Upper lobe of left lung (tissue), 6 donors: ENCODE results near the gene C12orf75. TPM values are rescaled to one million over a fixed set of nuclear protein-coding genes. Genes with fewer than 3 reads are reported as not detected.
"Not testable (repeated sequence)": the region's sequence is repeated elsewhere in the genome, so short reads cannot be mapped to it uniquely, and the experiment has no call there.

ENCODE experiments used
- ATAC-seq, 2 donors: fragments of 200-7000 bp; cut with Tn5 transposase; one replicate each; pipeline ENCODE4 v1.9.1; 2022; ENCODE audit warnings: mild to moderate bottlenecking in 2 of 2, moderate library complexity in 2 of 2; ENCODE audit not compliant: low FRiP score in 2 of 2
- DNase-seq, 2 donors: peaks; one replicate each; pipeline ENCODE4 v3.0.0-alpha.2; 2019 to 2020
- H3K27ac ChIP-seq, 4 donors: fragments of 200-600 bp; sonication (generic); one replicate each; pipeline ENCODE4 v1.5.1; 2016 to 2019
- H3K27me3 ChIP-seq, 4 donors: fragments of 200-600 bp; sonication (generic); one replicate each; pipeline ENCODE4 v1.5.1; 2017 to 2019
- H3K36me3 ChIP-seq, 4 donors: fragments of 200-600 bp; sonication (generic); one replicate each; pipeline ENCODE4 v1.5.1; 2016 to 2019
- H3K4me1 ChIP-seq, 4 donors: fragments of 200-600 bp; sonication (generic); one replicate each; pipeline ENCODE4 v1.5.1; 2018 to 2019
- H3K4me3 ChIP-seq, 4 donors: fragments of 200-600 bp; sonication (generic); one replicate each; pipeline ENCODE4 v1.5.1; 2017 to 2019; ENCODE audit warnings: mild to moderate bottlenecking in 2 of 4, moderate library complexity in 1 of 4
- H3K9me3 ChIP-seq, 4 donors: fragments of 200-600 bp; sonication (generic); one replicate each; pipeline ENCODE4 v1.5.1; 2018 to 2019
- EP300 ChIP-seq, 4 donors: sonication (generic); formaldehyde crosslinking; IDR thresholded peaks; one replicate each; pipeline ENCODE4 v1.5.1; 2017; ENCODE audit warnings: antibody characterized with exemption in 4 of 4, control low read depth in 2 of 4
- POLR2A ChIP-seq, 4 donors: fragments of 450-650 bp; IDR thresholded peaks; one replicate each; pipeline ENCODE4 v1.5.1; 2016 to 2017; ENCODE audit warnings: antibody characterized with exemption in 4 of 4, mild to moderate bottlenecking in 2 of 4
- POLR2AphosphoS5 ChIP-seq, 2 donors: sonication (generic); formaldehyde crosslinking; IDR thresholded peaks; one replicate each; pipeline ENCODE4 v1.5.1; 2017; ENCODE audit warnings: antibody characterized with exemption in 2 of 2
- WGBS, 2 donors: methylation state at CpG; one replicate each; pipeline ENCODE4 v1.1.5; 2017 to 2018; 5-methylcytosine and 5-hydroxymethylcytosine counted together
- total RNA-seq, 6 donors: library from RNA; depleted of rRNA in 4 of 6; stranded (reverse); fragments of >200 nt in 4 of 6; gene quantifications; one replicate each; pipeline versions ENCODE4 v1.1.0 to v1.2.1, GENCODE V29; 2016 to 2021
- TF ChIP-seq, protein P1 (sequence below), 6 experiments: fragments of 450-650 bp in 4 of 6; fragments of 200-600 bp in 2 of 6; sonication (generic) in 2 of 6; IDR thresholded peaks; one replicate each; pipeline ENCODE4 v1.5.1; 2016 to 2019; ENCODE audit warnings: antibody characterized with exemption in 6 of 6
- donor health status: DM: no; HTN: no; CAD: no; lungs with moderate emphysema.
- donor health status: DM: no; HTN: yes; CAD: no; lungs with severe emphysema.

Gene C12orf75
- total RNA-seq, 6 donors from 2014 or later: 1.0 to 15.0 (median 6.2) TPM

DNA sequence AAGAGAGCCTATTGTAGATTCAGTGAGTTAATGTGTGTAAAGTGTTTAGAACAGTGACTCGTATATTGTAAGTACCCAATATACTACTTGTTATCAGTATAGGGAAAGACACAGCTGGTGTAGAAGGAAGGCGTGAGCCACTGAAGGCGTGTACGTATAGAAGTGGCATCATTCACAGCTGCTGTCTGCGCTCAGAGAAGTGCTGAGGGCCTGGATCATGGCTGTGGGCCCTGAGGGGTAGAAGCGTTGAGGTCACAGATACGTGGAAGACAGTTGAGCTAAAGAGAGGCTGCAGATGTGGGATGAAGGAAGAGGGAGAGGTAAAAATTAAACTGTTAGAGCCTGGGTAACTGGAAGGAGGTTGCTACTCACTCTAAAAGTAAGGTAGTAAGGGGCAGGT, 5.9 kb downstream of the C12orf75 start:
- no peak overlapping the region for H3K4me3 ChIP-seq
- WGBS, 2 donors: 95% methylated on average over 7 of the region's 7 CpGs
- no peak for ATAC-seq
- H3K36me3 ChIP-seq: no peaks in the 10 kb centered on the region
- no peaks in the 10 kb centered on the region for H3K27me3 ChIP-seq
- no peak overlapping the region for H3K27ac ChIP-seq
- TF ChIP-seq POLR2A (IDR thresholded peaks at IDR 0.05) (no peak), EP300 (IDR thresholded peaks at IDR 0.05) (no peak), POLR2AphosphoS5 (IDR thresholded peaks at IDR 0.05) (no peak)
- TF ChIP-seq, protein P1, sequence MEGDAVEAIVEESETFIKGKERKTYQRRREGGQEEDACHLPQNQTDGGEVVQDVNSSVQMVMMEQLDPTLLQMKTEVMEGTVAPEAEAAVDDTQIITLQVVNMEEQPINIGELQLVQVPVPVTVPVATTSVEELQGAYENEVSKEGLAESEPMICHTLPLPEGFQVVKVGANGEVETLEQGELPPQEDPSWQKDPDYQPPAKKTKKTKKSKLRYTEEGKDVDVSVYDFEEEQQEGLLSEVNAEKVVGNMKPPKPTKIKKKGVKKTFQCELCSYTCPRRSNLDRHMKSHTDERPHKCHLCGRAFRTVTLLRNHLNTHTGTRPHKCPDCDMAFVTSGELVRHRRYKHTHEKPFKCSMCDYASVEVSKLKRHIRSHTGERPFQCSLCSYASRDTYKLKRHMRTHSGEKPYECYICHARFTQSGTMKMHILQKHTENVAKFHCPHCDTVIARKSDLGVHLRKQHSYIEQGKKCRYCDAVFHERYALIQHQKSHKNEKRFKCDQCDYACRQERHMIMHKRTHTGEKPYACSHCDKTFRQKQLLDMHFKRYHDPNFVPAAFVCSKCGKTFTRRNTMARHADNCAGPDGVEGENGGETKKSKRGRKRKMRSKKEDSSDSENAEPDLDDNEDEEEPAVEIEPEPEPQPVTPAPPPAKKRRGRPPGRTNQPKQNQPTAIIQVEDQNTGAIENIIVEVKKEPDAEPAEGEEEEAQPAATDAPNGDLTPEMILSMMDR (IDR thresholded peaks at IDR 0.05): no peak
- peaks cover 0 to 11% (median 4%) of the 10 kb centered on the region in 4 donors for H3K9me3 ChIP-seq
- peaks cover 0 to 3% (median under 1%) of the 10 kb centered on the region in 4 donors for H3K4me1 ChIP-seq
- no peak for DNase-seq

DNA sequence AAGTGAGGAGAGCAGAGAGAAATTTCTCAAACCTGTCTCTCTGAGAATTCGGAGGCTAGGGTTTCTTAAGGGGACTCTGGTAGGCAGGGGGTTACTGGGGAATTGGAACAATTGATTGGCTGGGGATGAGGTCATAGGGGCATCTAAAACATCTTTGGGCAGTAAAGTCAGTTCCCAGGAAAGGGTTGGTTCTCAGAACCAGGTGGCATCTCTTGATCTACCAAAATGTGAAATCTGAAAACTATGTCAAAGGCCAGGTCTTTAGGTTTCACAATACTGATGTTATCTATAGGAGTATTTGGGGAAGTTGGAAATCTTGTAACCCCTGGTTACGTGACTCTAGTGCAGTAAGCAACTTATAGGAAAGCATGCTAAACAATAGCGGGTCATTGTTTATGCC, 6.9 kb downstream of the C12orf75 start:
- Histone ChIP-seq H3K27me3 (no peaks in the 10 kb centered on the region), H3K4me1 (no peaks in the 10 kb centered on the region), H3K27ac (no peak overlapping the region), H3K4me3 (no peak overlapping the region), H3K9me3 (peaks cover 0 to 11% (median 4%) of the 10 kb centered on the region in 4 donors), H3K36me3 (no peaks in the 10 kb centered on the region)
- WGBS, 2 donors: 88 to 91% methylated on average over 3 of the region's 3 CpGs
- ATAC-seq (no peak), DNase-seq (no peak)
- TF ChIP-seq, protein P1 (IDR thresholded peaks at IDR 0.05): no peak
- TF ChIP-seq POLR2A (IDR thresholded peaks at IDR 0.05): no peak
- TF ChIP-seq EP300 (IDR thresholded peaks at IDR 0.05): no peak
- no peak for TF ChIP-seq POLR2AphosphoS5 (IDR thresholded peaks at IDR 0.05)

DNA sequence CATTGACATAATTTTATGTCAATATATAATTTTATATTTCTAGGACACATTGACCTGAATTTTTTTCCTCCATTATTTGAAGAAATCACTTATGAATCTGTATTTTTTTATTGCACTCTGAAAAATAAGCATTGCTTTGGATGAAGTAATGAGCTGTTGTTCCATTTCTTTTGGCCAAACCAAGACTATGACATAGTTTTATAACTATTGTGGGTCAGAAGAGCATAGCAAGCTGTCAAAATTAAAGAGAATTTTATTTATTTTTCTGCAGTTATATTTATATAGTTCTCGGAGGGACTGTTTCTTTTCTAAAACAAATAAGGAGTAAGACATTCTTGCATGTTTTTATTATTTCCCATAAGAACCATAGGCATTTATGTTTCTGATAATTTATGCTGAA, 8.5 kb downstream of the C12orf75 start:
- WGBS, 2 donors: 52 to 61% methylated on average over 1 of the region's 1 CpG
- Histone ChIP-seq H3K27ac (no peak overlapping the region), H3K36me3 (no peaks in the 10 kb centered on the region), H3K9me3 (peaks cover 0 to 11% (median 4%) of the 10 kb centered on the region in 4 donors), H3K27me3 (no peaks in the 10 kb centered on the region), H3K4me1 (no peaks in the 10 kb centered on the region), H3K4me3 (no peak overlapping the region)
- no peak for ATAC-seq
- no peak for TF ChIP-seq POLR2A (IDR thresholded peaks at IDR 0.05)
- no peak for TF ChIP-seq EP300 (IDR thresholded peaks at IDR 0.05)
- no peak for DNase-seq

DNA sequence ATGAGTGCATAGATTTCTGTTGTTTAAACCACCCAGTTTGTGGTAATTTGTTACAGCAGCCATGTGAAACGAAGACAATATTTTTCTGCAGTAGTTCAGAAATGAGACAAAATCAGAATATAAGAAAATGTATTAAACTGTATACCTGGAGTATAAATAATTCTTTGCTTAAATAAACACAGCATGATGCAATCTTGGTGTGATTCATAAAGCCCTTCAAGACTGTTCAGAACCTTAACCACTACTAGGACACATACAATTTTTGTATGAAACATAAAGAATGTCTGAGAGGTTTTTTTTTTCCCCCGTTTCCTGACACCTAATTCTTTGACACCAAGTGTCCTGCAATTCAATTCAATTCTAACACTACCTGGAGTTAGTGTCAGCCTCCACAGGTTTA, 10.5 kb downstream of the C12orf75 start:
- H3K9me3 ChIP-seq: peaks cover 0 to 11% (median 4%) of the 10 kb centered on the region in 4 donors
- DNase-seq (no peak), ATAC-seq (no peak)
- H3K4me1 ChIP-seq: no peaks in the 10 kb centered on the region
- no peak overlapping the region for H3K4me3 ChIP-seq
- no peak overlapping the region for H3K27ac ChIP-seq
- H3K36me3 ChIP-seq: no peaks in the 10 kb centered on the region
- H3K27me3 ChIP-seq: no peaks in the 10 kb centered on the region
- 96 to 97% methylated on average over 2 of the region's 2 CpGs for WGBS, 2 donors
- TF ChIP-seq, protein P1 (IDR thresholded peaks at IDR 0.05): no peak
- TF ChIP-seq POLR2A (IDR thresholded peaks at IDR 0.05): no peak
- no peak for TF ChIP-seq POLR2AphosphoS5 (IDR thresholded peaks at IDR 0.05)
- TF ChIP-seq EP300 (IDR thresholded peaks at IDR 0.05): no peak

DNA sequence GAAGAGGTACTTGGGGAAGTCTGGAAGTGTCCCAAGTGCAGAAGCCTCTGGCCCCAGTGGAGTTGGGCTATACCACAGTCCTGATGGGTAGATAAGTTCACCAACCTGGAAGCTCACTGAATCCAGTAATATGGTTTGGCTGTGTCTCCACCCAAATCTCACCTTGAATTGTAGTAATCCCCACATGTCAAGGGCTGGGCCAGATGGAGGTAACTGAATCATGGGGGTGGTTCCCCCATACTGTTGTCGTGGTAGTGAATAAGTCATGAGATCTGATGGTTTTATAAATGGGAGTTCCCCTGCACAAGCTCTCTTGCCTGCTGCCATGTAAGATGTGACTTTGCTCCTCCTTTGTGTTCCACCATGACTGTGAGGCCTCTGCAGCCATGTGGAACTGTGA, 11.1 kb downstream of the C12orf75 start:
- H3K4me1 ChIP-seq, H3K4me3 ChIP-seq, DNase-seq, H3K27ac ChIP-seq, ATAC-seq, H3K36me3 ChIP-seq, H3K27me3 ChIP-seq: not testable (repeated sequence)
- H3K9me3 ChIP-seq: peaks cover 0 to 11% (median 4%) of the 10 kb centered on the region in 4 donors
- WGBS, 2 donors: 88 to 89% methylated on average over 1 of the region's 1 CpG

DNA sequence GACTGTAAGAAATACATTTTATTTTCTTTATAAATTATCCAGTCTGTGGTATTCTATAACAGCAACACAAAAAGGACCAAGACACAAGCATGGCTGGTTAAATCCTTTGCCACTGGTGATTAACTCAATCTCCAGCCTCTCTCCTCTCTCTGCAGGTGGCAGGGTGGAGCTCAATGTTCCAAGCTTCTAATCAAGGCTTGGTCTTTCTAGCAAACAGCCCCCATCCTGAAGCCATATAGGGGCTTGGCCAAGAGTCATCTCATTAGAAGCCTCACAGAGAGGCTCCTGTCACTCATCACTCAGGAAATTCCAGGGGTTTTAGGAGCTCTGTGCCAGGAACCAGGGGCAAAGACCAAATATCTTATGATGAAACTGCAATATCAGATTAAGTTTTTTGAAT, 12.0 kb downstream of the C12orf75 start:
- H3K27ac ChIP-seq: no peak overlapping the region
- ATAC-seq: no peak
- DNase-seq: no peak

More for the DNA sequence above, 12.0 kb downstream of the C12orf75 start:
- no peaks in the 10 kb centered on the region for H3K4me1 ChIP-seq
- TF ChIP-seq EP300 (IDR thresholded peaks at IDR 0.05): no peak
- no peaks in the 10 kb centered on the region for H3K36me3 ChIP-seq
- H3K27me3 ChIP-seq: no peaks in the 10 kb centered on the region
- peaks cover 0 to 11% (median 4%) of the 10 kb centered on the region in 4 donors for H3K9me3 ChIP-seq
- H3K4me3 ChIP-seq: no peak overlapping the region
